Ishikawa (cell line): Measurements from ENCODE around the gene TMEM91.

Experiments
- CEBPB ChIP-seq: IDR thresholded peaks from 2 replicates; pipeline ENCODE4 v1.6.1; 2012
- EP300 ChIP-seq: IDR thresholded peaks from 2 replicates; pipeline ENCODE4 v1.6.1; 2012; ENCODE audit warnings: borderline replicate concordance
- RAD21 ChIP-seq: IDR thresholded peaks from 2 replicates; pipeline ENCODE4 v1.6.1; 2012; ENCODE audit warnings: low read depth
- TEAD4 ChIP-seq: IDR thresholded peaks from 2 replicates; pipeline ENCODE4 v1.6.1; 2012
- YY1 ChIP-seq: IDR thresholded peaks from 2 replicates; pipeline ENCODE4 v1.6.1; 2012; ENCODE audit warnings: low read depth
- ZBTB7A ChIP-seq: IDR thresholded peaks from 2 replicates; pipeline ENCODE4 v1.6.1; 2012; ENCODE audit warnings: low read depth
- TF ChIP-seq, protein P1 (sequence below): IDR thresholded peaks from 2 replicates; pipeline ENCODE4 v1.6.1; 2012
- TF ChIP-seq, protein P2 (sequence below): IDR thresholded peaks from 2 replicates; pipeline ENCODE4 v1.6.1; 2012
- TF ChIP-seq, protein P3 (sequence below): IDR thresholded peaks from 2 replicates; pipeline ENCODE4 v1.6.1; 2012; ENCODE audit warnings: low read depth, mild to moderate bottlenecking

DNA sequence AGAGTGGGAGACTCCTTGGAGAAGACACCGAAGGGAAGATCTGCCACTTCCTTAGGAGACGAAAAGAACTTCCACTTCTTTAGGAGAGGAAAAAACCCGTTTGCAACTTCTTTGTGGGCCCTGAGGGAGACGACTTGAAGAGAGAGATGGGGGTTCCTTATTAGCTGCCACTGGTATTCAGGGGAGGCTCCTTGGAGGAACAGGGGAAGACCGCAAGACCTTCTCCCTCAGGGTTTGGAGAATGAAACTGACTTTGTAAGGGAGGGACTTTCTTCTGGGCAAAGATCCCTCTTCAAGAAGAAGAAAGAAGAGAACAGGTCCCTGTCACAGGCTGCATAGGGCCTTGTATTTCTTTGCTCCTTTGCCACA is 21.7 kb downstream of the TMEM91 start:
- TF ChIP-seq, protein P1, sequence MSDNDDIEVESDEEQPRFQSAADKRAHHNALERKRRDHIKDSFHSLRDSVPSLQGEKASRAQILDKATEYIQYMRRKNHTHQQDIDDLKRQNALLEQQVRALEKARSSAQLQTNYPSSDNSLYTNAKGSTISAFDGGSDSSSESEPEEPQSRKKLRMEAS = no peak
- TF ChIP-seq CEBPB = no peak
- no peak for TF ChIP-seq EP300
- no peak for TF ChIP-seq RAD21
- TF ChIP-seq ZBTB7A = no peak
- TF ChIP-seq YY1 = no peak
- TF ChIP-seq, protein P2, sequence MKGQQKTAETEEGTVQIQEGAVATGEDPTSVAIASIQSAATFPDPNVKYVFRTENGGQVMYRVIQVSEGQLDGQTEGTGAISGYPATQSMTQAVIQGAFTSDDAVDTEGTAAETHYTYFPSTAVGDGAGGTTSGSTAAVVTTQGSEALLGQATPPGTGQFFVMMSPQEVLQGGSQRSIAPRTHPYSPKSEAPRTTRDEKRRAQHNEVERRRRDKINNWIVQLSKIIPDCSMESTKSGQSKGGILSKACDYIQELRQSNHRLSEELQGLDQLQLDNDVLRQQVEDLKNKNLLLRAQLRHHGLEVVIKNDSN = no peak
- no peak for TF ChIP-seq TEAD4
- TF ChIP-seq, protein P3, sequence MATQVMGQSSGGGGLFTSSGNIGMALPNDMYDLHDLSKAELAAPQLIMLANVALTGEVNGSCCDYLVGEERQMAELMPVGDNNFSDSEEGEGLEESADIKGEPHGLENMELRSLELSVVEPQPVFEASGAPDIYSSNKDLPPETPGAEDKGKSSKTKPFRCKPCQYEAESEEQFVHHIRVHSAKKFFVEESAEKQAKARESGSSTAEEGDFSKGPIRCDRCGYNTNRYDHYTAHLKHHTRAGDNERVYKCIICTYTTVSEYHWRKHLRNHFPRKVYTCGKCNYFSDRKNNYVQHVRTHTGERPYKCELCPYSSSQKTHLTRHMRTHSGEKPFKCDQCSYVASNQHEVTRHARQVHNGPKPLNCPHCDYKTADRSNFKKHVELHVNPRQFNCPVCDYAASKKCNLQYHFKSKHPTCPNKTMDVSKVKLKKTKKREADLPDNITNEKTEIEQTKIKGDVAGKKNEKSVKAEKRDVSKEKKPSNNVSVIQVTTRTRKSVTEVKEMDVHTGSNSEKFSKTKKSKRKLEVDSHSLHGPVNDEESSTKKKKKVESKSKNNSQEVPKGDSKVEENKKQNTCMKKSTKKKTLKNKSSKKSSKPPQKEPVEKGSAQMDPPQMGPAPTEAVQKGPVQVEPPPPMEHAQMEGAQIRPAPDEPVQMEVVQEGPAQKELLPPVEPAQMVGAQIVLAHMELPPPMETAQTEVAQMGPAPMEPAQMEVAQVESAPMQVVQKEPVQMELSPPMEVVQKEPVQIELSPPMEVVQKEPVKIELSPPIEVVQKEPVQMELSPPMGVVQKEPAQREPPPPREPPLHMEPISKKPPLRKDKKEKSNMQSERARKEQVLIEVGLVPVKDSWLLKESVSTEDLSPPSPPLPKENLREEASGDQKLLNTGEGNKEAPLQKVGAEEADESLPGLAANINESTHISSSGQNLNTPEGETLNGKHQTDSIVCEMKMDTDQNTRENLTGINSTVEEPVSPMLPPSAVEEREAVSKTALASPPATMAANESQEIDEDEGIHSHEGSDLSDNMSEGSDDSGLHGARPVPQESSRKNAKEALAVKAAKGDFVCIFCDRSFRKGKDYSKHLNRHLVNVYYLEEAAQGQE = no peak
